Gastrocnemius medialis (tissue), 4 donors: ENCODE results near the gene LMBRD2. TPM values are rescaled to one million over a fixed set of nuclear protein-coding genes. Genes with fewer than 3 reads are reported as not detected.

Source experiments
- ATAC-seq, 2 donors: fragments of 150-250 bp; one replicate each; pipeline ENCODE4 v1.9.1; 2016
- DNase-seq, 2 donors: peaks; one replicate each; pipeline ENCODE4 v3.0.0-alpha.2; 2019
- H3K27ac ChIP-seq, 4 donors: fragments of 200-600 bp; sonication (generic); 1 replicate in 1 of 4; 2 replicates in 3 of 4; pipeline ENCODE4 v1.5.1; 2016 to 2018; ENCODE audit warnings: mild to moderate bottlenecking in 2 of 4, moderate library complexity in 1 of 4
- H3K27me3 ChIP-seq, 3 donors: fragments of 200-600 bp; sonication (generic) in 2 of 3; 1 replicate in 1 of 3; 2 replicates in 2 of 3; pipeline versions ENCODE4 v1.5.1 to v1.6.0; 2016 to 2019; ENCODE audit warnings: mild to moderate bottlenecking in 1 of 3, moderate library complexity in 1 of 3
- H3K36me3 ChIP-seq, 2 donors: fragments of 200-600 bp; sonication (generic) in 1 of 2; one replicate each; pipeline ENCODE4 v1.5.1; 2017 to 2018
- H3K4me1 ChIP-seq, 2 donors: fragments of 200-600 bp; sonication (generic) in 1 of 2; one replicate each; pipeline ENCODE4 v1.5.1; 2016 to 2017; ENCODE audit warnings: mild to moderate bottlenecking in 2 of 2
- H3K4me3 ChIP-seq, 4 donors: fragments of 200-600 bp; sonication (generic) in 3 of 4; 1 replicate in 1 of 4; 2 replicates in 3 of 4; pipeline ENCODE4 v1.5.1; 2016 to 2019; ENCODE audit warnings: mild to moderate bottlenecking in 2 of 4
- H3K9me3 ChIP-seq, 3 donors: fragments of 200-600 bp; sonication (generic) in 2 of 3; 1 replicate in 1 of 3; 2 replicates in 2 of 3; pipeline ENCODE4 v1.5.1; 2016 to 2019
- POLR2A ChIP-seq, 2 donors: fragments of 450-650 bp; IDR thresholded peaks; one replicate each; pipeline ENCODE4 v1.6.1; 2017; ENCODE audit warnings: antibody characterized with exemption in 2 of 2, mild to moderate bottlenecking in 2 of 2, moderate library complexity in 2 of 2
- in situ Hi-C, 4 donors: fragments of 200-750 bp; cut with MboI; loops; one replicate each; pipeline versions ENCODE4 v1.15.0 to v1.8.0; 2017; ENCODE audit warnings: low sequenced_read_pairs in 4 of 4
- intact Hi-C: fragments of 100-400 bp; cut with DNase I; formaldehyde crosslinking; loops from one replicate; pipeline ENCODE4 v1.15.1; 2023; ENCODE audit warnings: low total_unique reads
- total RNA-seq, 4 donors: library from RNA; depleted of rRNA; stranded (reverse); fragments of >200 nt; gene quantifications; one replicate each; pipeline versions ENCODE4 v1.1.0 to v1.2.3, GENCODE V29; 2016
- TF ChIP-seq, protein P1 (sequence below), 5 experiments: fragments of 450-650 bp in 3 of 5; fragments of 200-600 bp in 2 of 5; sonication (generic) in 2 of 5; IDR thresholded peaks in 4 of 5; conservative IDR thresholded peaks in 1 of 5; 1 replicate in 4 of 5; 2 replicates in 1 of 5; pipeline ENCODE4 v1.5.1; 2016 to 2019; ENCODE audit warnings: antibody characterized with exemption in 5 of 5, mild to moderate bottlenecking in 3 of 5, moderate library complexity in 3 of 5

Gene LMBRD2
- total RNA-seq, 4 donors from 2014 or later = 12.2 to 29.0 (median 21.3) TPM

- peaks cover 0 to 9% of the 10 kb centered on the region in 2 donors for H3K4me1 ChIP-seq
- H3K4me3 ChIP-seq = no peak overlapping the region
- H3K36me3 ChIP-seq = peaks cover 0 to 31% of the 10 kb centered on the region in 2 donors
- in situ Hi-C loops = no loop called here
- no peak for TF ChIP-seq POLR2A (IDR thresholded peaks at IDR 0.05)
- TF ChIP-seq, protein P1, sequence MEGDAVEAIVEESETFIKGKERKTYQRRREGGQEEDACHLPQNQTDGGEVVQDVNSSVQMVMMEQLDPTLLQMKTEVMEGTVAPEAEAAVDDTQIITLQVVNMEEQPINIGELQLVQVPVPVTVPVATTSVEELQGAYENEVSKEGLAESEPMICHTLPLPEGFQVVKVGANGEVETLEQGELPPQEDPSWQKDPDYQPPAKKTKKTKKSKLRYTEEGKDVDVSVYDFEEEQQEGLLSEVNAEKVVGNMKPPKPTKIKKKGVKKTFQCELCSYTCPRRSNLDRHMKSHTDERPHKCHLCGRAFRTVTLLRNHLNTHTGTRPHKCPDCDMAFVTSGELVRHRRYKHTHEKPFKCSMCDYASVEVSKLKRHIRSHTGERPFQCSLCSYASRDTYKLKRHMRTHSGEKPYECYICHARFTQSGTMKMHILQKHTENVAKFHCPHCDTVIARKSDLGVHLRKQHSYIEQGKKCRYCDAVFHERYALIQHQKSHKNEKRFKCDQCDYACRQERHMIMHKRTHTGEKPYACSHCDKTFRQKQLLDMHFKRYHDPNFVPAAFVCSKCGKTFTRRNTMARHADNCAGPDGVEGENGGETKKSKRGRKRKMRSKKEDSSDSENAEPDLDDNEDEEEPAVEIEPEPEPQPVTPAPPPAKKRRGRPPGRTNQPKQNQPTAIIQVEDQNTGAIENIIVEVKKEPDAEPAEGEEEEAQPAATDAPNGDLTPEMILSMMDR (IDR thresholded peaks at IDR 0.05 in 4 of 5, conservative IDR thresholded peaks at IDR 0.05 in 1 of 5) = no peak
- ATAC-seq (no peak), DNase-seq (no peak)
- H3K27ac ChIP-seq = no peak overlapping the region
- no peaks in the 10 kb centered on the region for H3K27me3 ChIP-seq
- no peaks in the 10 kb centered on the region for H3K9me3 ChIP-seq
- intact Hi-C loops = no loop called here
These were observed 8.9 kb upstream of the LMBRD2 start for GRCh38 chr5:36160617-36161016.

GRCh38 chr5:36158144-36158543, 6.5 kb upstream of the LMBRD2 start:
- no peak overlapping the region for H3K27ac ChIP-seq
- in situ Hi-C loops (loop anchor here in 1 of 4 donors (10.0 kb wide), 1 partner anchor 1233 kb away; the partner anchor contains the start of gene DNAJC21), intact Hi-C loops (loop anchor here (10.0 kb wide), 2 partner anchors 537 to 1217 kb away; partner anchors contain the start of genes NUP155 and WDR70)
- no peak overlapping the region for H3K4me3 ChIP-seq
- DNase-seq (no peak), ATAC-seq (no peak)
- H3K27me3 ChIP-seq = no peaks in the 10 kb centered on the region
- H3K36me3 ChIP-seq = peaks cover 0 to 19% of the 10 kb centered on the region in 2 donors
- H3K9me3 ChIP-seq = no peaks in the 10 kb centered on the region
- TF ChIP-seq, protein P1 (IDR thresholded peaks at IDR 0.05 in 4 of 5, conservative IDR thresholded peaks at IDR 0.05 in 1 of 5) = no peak
- no peak for TF ChIP-seq POLR2A (IDR thresholded peaks at IDR 0.05)
- H3K4me1 ChIP-seq = peaks cover 8 to 14% of the 10 kb centered on the region in 2 donors

DNA sequence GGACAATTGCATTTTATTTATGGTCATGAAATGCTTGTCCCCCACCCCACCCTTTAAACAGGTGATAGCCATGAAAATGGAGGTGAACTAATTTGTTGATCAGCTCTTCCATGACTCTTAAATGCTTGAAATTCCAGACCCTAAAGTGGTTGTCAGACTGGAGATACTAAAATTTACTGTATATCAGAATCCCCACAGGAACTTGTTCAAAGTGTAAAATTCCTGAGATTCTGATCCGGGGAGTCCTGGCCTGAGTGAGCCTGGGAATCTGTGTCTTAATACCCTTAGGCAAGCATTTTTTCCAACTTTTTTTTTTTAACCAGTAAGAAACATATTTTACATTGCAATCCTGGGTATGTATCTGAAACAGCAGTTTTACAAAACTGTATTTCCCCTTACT, 4.9 kb upstream of the LMBRD2 start:
- H3K27ac ChIP-seq = peak overlapping the region in 1 of 4 donors; percentile 39
- H3K4me1 ChIP-seq = peaks cover 17 to 24% of the 10 kb centered on the region in 2 donors
- ATAC-seq (no peak), DNase-seq (no peak)
- H3K36me3 ChIP-seq = peaks cover 0 to 9% of the 10 kb centered on the region in 2 donors
- H3K27me3 ChIP-seq = no peaks in the 10 kb centered on the region
- TF ChIP-seq POLR2A (IDR thresholded peaks at IDR 0.05) = no peak
- TF ChIP-seq, protein P1 (IDR thresholded peaks at IDR 0.05 in 4 of 5, conservative IDR thresholded peaks at IDR 0.05 in 1 of 5) = no peak
- H3K9me3 ChIP-seq = no peaks in the 10 kb centered on the region
- in situ Hi-C loops = loop anchor here in 1 of 4 donors (10.0 kb wide), 1 partner anchor 1232 kb away; the partner anchor contains the start of gene DNAJC21
- H3K4me3 ChIP-seq = no peak overlapping the region
- intact Hi-C loops = loop anchor here (10.0 kb wide), 2 partner anchors 538 to 1218 kb away; partner anchors contain the start of genes NUP155 and WDR70

- peak in 1 of 2 donors; percentile 18 for DNase-seq
- Histone ChIP-seq H3K9me3 (no peaks in the 10 kb centered on the region), H3K27me3 (no peaks in the 10 kb centered on the region), H3K36me3 (peaks cover 0 to 6% of the 10 kb centered on the region in 2 donors), H3K4me1 (peaks cover 17 to 24% of the 10 kb centered on the region in 2 donors), H3K4me3 (no peak overlapping the region), H3K27ac (peak overlapping the region in 1 of 4 donors; percentile 39)
- intact Hi-C loops (loop anchor here (10.0 kb wide), 2 partner anchors 539 to 1219 kb away; partner anchors contain the start of genes NUP155 and WDR70), in situ Hi-C loops (loop anchor here in 1 of 4 donors (10.0 kb wide), 1 partner anchor 1231 kb away; the partner anchor contains the start of gene DNAJC21)
- ATAC-seq = no peak
- TF ChIP-seq, protein P1 (IDR thresholded peaks at IDR 0.05 in 4 of 5, conservative IDR thresholded peaks at IDR 0.05 in 1 of 5) = no peak
- TF ChIP-seq POLR2A (IDR thresholded peaks at IDR 0.05) = no peak
These were observed 4.5 kb upstream of the LMBRD2 start for GRCh38 chr5:36156121-36156601.
